Measurements from ENCODE around the gene PRSS58.

Gene PRSS58, protein sequence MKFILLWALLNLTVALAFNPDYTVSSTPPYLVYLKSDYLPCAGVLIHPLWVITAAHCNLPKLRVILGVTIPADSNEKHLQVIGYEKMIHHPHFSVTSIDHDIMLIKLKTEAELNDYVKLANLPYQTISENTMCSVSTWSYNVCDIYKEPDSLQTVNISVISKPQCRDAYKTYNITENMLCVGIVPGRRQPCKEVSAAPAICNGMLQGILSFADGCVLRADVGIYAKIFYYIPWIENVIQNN

GRCh38 chr7:142257958-142258357 is at the start of gene PRSS58:
Gene PRSS58 (minus strand): TSS chr7:142258058. CDS start chr7:142257707, 351 bp downstream.
- no peak for DNase-seq

DNA sequence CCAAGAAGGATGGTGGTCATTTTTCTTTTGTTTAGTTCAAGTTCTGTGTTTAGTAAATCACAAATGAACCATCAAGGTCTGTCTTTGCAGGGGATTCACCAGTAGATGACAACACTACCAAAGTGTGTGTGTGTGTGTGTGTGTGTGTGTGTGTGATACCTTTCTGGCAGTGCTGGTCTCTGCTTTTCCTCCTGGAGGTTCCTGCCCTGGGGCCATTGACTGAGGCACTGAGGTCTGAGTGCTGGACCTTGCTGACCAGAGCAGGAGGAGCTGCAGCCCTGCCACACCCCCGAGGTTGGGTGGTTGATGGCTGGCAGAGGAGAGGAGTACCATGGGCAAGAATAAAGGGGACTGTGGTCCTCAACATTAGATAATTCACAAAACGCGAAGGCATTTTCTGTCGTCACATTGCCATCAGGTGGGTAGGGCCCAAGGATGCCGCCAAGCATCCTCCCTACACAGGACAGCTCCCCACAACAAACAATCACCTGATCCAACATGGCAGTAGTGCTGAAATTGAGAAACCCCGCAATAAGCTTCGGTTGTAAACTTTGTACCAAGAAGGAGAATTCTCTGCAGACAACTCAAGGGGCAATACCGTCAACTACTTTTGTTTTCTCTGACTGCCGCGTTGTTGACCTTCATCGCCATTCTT is 49.5 kb upstream of the PRSS58 start:
- no peak for DNase-seq

DNA sequence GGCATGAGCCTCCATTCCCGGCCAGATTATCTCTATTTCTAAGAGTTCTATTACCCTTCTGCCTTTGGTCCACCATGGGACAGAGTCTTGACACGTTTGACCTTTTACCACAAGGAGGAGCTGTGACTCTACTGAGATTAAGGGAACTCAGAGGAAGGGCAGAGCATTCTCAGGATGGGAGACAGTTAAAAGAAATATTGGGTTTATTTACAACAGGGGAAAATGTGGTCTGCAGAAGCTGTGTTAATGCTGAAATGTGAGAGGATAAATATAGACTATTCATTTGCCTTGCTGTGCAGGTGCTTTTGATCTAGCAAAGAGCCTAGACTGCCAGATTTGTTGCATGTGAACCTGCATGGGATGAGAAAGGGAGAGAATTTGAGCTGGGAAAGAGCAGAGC is 45.8 kb upstream of the PRSS58 start:
- peak; percentile 58 to 65 (median 60) for DNase-seq

DNA sequence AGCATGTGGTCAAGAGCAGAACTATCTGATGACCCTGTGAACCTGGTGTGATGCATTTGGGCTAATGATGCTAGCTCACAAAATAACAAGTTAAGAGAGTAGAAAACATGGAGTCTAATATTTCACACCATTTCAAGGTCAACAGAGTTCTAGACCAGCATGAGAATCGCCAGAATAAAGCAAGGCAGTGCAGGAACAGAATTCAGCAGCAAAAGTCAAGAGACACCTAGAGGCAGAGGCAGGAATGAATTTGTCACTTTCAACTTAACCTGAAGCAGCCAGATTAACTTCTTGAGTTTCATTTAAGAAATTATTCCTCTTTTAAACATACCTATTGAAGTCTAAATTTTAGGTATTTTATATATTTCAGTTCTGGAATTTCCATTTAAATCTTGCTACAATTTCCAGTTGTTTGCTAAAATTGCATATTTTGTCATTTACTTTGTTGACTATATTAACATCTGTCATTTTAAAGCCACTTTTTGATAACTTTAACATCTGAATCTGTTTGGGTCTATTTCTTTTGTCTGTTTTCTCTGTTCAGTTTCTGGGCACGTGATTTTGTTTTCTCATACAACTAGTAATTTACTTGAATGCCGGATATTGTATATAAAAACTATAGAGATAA is 44.2 kb upstream of the PRSS58 start:
- DNase-seq = peak in 1 of 3 donors; percentile 23

GRCh38 chr7:142301299-142301698 is 43.4 kb upstream of the PRSS58 start:
- DNase-seq = peak in 2 of 3 donors; percentile 32 to 38

DNA sequence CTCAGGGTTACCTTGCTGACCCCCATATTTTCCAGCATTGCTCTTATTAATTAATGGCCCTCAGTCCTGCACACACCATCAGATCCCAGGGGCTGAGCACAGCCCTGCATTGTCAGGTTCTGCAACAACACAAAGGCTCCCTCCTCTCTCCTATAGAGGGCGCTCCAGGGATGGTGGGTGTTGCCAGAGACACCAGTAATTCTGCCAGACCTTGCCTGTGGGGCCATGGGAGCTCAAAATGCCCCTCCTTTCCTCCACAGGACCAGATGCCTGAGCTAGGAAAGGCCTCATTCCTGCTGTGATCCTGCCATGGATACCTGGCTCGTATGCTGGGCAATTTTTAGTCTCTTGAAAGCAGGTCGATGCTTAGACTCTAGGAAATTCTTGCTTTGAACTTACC is 42.8 kb upstream of the PRSS58 start:
- DNase-seq = peak in 1 of 3 donors; percentile 28

GRCh38 chr7:142299237-142299781 is 41.5 kb upstream of the PRSS58 start:
- DNase-seq = no peak

GRCh38 chr7:142298627-142299026 is 40.8 kb upstream of the PRSS58 start:
- DNase-seq = no peak

DNA sequence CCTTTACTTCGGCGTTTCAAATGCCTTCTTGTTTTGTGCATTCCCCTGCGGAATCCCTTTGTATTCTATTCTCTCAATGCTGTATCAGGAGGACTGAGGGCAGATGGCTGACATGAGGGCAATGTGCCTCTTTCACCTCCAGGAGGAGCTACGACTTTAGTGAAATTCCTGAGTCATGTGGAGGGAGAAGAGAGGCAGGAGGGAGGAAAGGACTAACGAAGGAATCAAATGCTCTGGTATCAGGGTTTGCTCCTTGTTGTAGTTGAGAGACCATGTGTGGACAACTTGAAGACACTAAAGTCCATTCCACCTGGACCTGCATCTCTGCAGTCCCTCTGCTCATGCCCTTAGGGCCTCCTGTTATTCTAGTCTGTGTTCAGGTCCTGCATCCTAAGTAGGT is 40.2 kb upstream of the PRSS58 start:
- DNase-seq = peak; percentile 32 to 44 (median 41)

- DNase-seq = no peak
Observed at GRCh38 chr7:142280263-142280662, 22.4 kb upstream of the PRSS58 start.

- DNase-seq = no peak
Observed at GRCh38 chr7:142279601-142280000, 21.7 kb upstream of the PRSS58 start.

GRCh38 chr7:142275028-142275427 is 17.2 kb upstream of the PRSS58 start:
- no peak for DNase-seq

DNA sequence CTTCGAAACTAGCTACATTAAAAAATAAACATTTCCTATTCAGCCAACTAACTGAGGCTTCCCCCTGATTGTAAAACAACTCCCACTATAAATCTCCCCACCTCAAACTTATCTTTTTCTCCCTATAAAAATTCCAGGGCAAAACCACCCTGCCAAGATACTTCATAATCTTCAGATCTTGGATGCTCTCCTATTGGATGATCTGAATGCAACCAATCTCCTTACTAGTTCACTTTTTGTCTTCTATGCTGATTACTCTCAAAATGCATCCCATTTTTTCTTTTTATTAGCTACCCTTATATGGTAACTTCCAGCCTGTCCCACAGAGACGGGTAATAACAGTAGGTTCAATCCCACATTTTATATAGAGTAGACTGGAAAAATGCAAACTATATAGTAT is 15.0 kb upstream of the PRSS58 start:
- no peak for DNase-seq

DNA sequence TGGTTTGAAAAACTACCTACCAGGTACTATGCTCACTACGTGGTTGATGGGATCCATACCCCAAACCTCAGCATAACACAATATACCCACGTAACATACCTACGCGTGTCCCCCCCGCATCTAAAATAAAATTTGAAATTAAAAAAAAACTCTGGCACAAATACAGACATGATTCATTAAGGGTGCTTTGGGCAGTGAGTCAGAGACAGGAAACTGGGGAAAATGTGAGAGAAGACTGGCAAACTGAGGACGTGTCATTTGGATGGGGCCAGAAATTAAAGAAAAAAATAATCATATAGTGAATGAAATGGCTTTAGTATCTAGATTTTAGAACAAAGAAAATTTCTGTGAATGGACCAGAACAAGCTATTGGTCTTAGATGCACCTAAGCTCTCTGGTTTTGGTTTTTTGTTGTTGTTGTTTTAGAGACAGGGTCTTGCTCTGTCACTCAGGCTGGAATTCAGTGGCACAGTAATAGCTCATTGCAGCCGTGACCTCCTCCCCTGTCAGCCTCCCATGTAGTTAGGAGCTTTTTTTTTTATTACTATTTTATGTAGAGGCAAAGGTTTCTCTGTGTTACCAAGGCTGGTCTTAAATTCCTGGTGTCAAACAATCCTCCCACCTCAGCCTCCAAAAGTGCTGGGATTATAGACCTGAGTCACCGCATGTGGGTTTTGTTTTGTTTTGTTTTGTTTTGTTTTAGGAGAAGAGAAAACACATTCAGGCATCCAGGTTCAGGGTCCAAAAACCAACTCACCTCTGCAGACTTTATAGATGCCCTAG is 5.9 kb upstream of the PRSS58 start:
- DNase-seq = peak in 2 of 3 donors; percentile 5 to 22

DNA sequence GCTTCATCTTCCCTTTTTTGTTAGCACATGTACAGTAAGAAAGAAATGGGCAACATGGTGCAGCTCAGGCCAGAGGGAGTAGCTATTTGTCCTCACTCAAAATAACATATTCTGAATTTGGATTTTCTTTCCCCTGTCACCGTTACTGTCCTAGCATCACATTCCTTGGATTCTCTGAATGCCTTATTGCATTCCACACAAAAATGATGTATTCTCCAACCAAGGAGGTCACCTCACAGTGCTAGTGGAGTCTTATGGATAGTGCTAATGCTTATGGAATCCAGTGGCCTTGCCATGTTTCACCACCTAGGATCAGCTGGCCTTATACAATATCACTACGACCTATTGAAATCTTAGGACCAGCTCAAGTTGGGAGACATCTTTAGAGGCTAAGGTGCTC is 7.2 kb downstream of the PRSS58 start:
- DNase-seq = no peak

- DNase-seq = no peak
Observed at GRCh38 chr7:142249918-142250317, 7.9 kb downstream of the PRSS58 start.

DNA sequence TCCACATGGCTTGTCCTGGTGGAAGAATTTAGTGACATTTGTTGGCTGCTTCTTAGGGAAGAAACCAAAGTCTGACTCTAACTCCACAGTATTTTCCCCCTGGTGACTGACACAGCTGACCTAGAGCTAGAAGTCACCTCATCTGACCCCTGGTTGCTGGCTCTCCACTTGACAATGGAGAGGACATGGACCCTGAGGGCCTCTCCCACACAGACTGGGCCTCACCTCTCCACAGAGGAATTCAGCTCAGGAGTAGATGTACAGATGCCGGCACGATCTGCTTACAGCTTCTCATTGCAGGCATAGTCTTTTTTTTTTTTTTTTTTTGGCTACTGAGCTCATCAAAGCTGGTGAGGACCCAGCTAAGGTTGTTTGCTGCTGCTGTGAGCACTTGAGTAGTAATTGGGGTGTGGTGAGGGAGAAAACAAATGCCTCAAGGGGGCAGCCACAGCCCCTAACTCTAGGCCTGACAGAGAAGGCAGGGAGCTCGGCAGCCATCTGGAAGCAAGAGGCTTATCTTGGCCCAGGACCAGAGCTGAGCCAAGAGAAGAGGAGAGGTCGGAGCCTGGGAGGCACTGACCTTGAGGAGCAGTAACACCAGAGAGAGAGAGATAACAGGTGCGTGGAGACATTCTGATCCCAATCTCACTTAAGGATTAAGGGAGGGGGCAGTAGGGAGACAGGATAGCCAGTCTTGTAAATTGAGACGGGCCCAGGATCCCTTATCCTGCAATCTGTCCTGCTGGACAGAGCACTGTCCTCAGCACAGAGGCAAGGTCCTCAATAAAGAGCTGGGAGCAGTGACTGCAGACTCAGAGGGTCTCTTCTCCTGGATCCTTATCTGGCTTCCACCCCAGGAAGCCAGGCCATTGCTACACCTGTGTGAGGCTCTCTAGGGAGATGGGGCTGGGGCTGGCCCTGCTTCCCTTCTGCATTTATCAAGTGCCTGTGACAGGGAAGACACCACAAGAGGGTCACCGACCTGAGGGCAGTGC is 9.4 kb downstream of the PRSS58 start:
- no peak for DNase-seq

- DNase-seq = no peak
Observed at GRCh38 chr7:142243823-142244222, 14.0 kb downstream of the PRSS58 start.

DNA sequence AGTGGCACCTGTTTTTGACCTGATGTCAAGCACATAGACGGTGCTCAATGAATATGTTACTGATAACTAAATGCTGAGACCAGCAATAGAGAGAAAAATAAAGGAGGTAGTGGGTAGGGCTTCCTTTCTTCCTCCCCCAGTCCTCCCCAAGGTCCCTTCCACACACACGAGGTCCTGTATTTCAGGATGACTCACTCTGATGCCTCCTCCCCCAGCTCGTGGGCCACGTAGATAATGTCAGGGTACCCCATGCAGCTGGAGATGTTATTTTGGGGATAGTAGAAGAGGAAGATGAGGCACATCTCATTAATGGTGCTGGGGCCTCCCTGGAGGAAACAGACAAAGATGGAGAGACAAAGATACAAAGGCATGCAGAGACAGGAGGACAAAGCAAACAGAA is 17.3 kb downstream of the PRSS58 start:
- DNase-seq = no peak

DNA sequence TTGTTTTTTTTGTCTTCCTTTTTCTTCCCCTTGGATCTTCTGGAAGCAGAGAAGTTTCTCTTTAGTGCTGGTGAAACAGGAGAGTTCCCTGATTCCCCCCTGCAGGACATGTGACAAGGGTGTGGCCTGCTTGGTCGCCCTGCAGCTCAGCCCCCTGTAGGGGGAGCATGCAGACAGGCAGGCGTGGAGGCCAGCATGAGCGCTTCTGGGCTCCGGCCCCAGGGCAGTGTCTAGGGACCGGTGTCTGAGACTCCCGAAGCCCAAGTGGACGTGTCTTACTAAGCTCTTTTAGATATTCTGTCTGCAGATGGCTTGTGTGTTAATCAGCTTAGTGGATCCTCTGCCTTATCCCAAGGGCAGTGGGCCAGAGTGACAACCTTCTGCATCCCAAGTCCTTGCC is 26.1 kb downstream of the PRSS58 start:
- peak; percentile 18 to 41 (median 27) for DNase-seq

GRCh38 chr7:142228537-142229104 is 29.2 kb downstream of the PRSS58 start:
- no peak for DNase-seq

Measured in suppressor macrophage treated with lipopolysaccharide for 1 hour (primary cell).